Suppressor macrophage treated with lipopolysaccharide for 4 hours (primary cell): ENCODE results near the gene TAS2R43.
A peak's percentile ranks its signal among the peaks of the same experiment; 100 is the strongest.
"Not testable (repeated sequence)": the region's sequence is repeated elsewhere in the genome, so short reads cannot be mapped to it uniquely, and the experiment has no call there.

Experiments used
- DNase-seq: peaks from one replicate; pipeline ENCODE4 v3.0.0-alpha.2; 2020

TAS2R43 gene, protein sequence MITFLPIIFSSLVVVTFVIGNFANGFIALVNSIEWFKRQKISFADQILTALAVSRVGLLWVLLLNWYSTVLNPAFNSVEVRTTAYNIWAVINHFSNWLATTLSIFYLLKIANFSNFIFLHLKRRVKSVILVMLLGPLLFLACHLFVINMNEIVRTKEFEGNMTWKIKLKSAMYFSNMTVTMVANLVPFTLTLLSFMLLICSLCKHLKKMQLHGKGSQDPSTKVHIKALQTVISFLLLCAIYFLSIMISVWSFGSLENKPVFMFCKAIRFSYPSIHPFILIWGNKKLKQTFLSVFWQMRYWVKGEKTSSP

DNA sequence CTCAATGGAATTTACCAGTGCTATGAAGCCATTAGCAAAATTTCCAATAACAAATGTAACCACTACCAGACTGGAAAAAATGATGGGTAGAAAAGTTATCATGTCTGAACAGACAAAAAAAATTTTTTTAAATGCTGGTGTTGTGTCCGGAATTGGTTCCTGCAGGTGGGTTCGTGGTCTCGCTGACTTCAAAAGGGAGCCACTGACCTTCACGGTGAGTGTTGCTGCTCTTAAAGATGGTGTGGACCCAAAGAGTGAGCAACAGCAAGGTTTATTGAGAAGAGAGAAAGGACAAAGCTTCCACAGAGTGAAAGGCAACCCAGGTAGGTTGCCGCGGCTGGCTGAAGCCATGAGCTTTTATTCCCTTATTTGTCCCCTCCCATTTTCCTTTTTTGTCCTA lies at the start of gene TAS2R43:
TSS of gene TAS2R43 (minus strand) at position 186 of the 400 bp plus-strand sequence. CDS start at position 102, 84 bp downstream.
- DNase-seq, result no peak

DNA sequence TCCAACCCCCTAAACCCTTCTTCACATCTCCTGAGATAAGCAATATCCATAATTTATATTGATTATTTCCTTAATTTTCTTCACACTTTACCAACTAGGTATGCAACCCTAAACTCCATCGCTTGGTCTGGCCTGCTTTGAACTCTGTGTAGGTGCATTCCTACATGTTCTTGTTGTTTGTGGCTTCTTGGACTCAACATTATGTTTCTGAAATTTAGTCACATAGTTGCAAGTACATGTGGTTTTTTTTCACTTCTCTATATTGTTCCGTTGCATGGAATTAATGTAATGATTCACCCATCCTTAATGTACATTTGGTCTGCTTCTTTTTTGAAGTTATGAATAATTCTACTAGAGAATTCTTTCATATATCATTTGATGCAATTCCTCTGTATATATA lies 44.0 kb upstream of the TAS2R43 start:
- DNase-seq, result peak; percentile 15

DNA sequence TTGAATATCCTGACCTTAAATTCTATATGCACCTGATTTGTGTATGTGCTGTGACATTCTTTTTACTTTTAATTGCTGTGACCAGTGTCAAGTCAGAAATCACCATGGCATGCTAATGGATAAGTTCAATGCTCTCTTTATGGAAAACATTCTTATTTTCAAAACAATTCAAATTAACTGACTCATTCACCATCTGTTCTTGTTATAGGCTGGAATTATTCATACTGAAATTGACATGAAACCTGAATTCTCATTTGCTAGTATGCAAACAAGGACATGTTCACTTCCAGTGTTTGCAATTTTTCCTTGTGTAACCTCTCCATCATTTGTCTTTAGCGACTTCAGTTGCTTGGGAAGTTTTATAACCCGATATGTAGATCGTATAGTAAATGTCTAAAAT lies 42.2 kb upstream of the TAS2R43 start, which contains the start of gene TAS2R30:
TSS of gene TAS2R30 (minus strand) at position 340 of the 400 bp plus-strand sequence. CDS start 400 bp downstream, outside the sequence.
- DNase-seq, result no peak

DNA sequence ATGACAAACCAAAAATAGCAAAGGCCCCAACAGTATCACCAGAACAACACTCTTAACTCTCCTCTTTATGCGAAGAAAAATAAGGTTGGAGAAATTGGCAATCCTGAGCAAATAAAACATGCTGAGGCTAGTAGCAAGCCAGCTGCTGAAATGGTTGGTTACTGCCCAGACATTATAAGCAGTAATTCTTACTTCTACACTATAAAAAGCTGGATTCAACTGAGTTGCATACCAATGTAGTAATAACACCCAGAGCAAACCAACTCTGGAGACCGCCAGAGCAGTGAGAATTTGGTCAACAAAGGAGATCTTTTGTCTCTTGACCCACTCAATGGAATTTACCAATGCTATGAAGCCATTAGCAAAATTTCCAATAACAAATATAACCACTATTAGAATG lies 41.7 kb upstream of the TAS2R43 start:
- no peak for DNase-seq

DNA sequence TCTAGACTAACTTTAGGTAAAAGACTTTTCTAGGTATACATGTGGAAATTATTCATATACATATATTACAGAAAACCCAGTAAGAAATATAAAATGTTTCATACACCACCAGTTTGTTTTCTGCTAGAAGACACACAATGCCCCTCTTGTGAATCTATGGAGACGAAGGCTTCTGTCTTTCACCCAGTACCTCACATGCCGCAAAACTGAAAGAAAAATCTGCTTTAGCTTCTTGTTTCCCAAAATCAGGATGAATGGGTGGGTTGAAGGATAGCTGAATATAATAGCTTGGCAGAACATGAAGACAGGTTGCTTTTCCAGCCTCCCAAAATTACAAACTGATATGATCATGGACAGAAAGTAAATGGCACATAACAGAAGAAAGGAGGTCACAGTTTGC lies 41.0 kb upstream of the TAS2R43 start:
- no peak for DNase-seq

DNA sequence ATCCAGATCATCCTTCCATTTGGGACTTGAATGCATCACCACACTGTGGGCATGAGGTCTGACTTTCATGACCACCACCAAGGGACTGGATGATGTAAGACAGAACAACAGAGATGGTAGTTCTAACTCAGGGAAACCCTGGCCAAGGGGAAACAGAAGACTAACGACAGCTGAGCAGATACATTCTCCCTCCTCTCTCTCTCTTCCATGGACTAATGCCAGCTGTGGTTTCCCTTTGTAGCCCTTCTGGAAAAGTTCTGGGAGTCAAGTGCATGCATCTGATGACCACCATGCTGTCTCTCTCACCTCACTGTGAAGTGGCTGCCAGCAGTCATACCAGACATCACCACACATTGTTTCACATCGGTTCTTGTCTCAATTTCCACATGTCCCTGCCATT lies 38.9 kb upstream of the TAS2R43 start:
- no peak for DNase-seq

DNA sequence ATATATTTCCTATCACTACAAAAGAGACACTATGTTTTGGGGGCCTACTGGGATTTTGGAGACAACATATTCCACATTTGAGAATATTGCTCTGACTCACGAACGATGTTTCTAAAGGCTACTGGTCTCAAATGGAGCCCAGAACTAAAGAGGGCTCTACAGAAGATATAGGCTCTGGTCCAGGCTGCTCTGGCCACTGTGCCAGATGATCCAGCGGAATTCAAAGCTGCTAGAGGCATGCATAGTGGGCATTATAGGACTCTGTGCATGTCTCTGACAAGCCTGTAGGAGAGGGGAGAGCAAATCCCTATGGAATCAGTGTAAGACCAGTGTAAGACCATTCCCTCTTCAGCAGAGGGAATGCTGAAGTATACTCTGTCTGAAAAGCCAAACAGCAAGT lies 38.3 kb upstream of the TAS2R43 start:
- no peak for DNase-seq

DNA sequence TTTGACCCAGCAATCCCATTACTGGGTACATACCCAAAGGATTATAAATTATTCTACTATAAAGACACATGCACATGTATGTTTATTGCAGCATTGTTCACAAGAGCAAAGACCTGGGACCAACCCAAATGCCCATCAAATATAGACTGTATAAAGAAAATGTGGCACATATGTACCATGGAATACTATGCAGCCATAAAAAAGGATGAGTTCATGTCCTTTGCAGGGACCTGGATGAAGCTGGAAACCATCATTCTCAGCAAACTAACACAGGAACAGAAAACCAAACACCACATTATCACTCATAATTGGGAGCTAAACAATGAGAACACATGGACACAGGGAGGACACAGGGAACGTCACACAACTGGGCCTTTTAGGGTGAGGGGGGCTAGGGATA lies 22.0 kb upstream of the TAS2R43 start:
- not testable (repeated sequence) for DNase-seq

DNA sequence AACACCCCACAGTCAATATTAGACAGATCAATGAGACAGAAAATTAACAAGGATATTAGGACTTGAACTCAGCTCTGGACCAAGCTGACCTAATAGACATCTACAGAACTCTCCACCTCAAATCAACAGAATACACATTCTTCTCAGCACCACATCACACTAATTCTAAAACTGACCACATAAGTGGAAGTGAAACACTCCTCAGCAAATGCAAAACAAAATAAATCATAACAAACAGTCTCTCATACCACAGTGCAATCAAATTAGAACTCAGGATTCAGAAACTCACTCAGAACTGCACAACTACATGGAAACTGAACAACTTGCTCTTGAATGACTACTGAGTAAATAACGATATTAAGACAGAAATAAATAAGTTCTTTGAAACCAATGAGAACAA lies 19.1 kb upstream of the TAS2R43 start:
- not testable (repeated sequence) for DNase-seq

DNA sequence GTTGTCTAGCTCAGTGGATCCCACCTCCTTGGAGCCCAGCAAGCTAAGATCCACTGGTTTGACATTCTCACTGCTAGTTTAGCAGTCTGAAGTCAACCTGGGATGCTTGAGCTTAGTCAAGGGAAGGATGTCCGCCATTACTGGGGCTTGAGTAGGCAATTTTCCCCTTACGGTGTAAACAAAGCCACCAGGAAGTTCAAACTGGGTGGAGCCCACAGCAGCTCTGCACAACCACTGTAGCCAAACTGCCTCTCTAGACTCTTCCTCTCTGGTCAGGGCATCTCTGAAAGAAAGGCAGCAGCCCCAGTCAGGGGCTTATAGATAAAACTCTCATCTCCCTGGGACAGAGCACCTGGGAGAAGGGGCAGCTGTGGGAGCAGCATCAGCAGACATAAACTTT lies 16.7 kb upstream of the TAS2R43 start:
- no peak for DNase-seq

DNA sequence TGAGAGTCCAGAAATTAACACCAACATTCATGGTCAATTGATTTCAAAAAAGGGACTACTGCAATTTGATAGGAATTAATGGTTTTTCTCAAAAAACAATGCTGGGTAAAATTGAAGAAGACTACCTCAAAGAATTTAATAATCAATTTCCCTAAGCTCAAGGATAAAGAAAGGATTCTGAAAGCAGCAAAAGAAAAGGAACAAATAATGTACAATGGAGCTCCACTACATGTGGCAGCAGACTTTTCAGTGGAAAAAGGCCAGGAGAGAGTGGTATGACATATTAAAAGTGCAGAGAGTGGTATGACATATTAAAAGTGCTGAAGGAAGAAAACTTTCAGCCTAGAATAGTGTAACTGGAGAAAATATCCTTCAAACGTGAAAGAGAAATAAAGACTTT lies 15.6 kb upstream of the TAS2R43 start:
- no peak for DNase-seq

DNA sequence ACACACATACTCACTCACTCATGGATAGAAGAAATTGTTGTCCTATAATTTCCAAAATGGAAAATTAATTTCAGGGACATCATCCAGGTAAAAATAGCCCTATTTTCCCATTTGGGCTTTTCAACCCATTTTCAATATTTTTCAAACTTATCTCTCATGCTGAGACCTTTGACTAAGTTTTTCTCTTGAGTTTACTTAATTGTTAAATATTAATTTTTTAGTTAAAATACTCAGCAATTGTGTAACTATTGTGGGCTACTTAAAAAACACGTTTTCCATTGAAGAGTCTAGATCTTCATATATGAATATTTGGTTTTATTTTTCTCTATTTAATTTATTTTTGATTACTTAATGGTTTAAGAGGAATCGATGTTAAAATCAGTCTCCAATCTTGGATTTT lies 14.2 kb upstream of the TAS2R43 start:
- DNase-seq, result no peak

DNA sequence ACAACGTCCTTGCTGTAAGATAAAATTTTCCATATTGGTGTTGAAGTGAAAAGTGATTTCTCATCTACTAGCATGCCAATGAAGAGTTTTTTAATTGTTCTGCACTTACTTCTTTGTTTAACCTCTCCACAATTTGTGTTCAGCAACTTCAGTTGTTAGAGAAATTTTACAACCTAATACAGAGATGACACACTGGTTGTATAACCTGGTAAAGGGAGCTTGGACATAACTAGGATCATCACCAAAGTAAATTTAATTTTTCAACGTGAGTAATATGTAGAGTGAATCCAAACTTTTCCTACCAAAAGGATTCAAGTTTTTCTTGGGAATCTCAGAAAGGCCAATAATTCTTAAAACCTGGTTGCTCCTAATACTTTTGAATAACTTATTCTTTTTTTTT lies 13.4 kb upstream of the TAS2R43 start:
- DNase-seq, result no peak

DNA sequence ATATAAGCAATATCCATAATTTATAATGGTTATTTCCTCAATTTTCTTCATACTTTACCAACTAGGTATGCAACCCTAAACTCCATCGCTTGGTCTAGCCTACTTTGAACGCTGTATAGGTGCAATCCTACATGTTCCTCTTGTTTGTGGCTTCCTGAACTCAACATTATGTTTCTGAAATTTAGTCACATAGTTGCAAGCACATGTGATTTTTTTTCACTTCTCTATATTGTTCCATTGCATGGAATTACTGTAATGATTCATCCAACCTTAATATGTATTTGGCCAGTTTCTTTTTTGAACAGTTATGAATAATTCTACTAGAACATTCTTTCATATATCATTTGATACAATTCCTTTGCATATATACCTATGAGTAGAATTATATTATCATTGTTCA lies 2.8 kb upstream of the TAS2R43 start:
- DNase-seq, result not testable (repeated sequence)

DNA sequence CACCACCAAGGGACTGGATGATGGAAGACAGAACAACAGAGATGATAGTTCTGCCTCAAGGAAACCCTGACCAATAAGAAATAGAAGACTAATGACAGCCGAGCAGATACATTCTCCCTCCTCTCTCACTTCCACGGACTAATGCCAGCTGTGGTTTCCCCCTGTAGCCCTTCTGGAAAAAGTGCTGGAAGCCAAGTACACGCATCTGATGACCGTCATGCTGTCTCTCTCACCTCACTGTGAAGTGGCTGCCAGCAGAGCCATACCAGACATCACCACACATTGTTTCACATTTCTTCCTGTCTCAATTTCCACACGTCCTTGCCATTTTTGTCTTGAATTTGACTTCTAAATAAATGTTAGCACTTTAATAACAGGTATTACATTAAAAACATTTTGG lies 2.9 kb downstream of the TAS2R43 start:
- no peak for DNase-seq

DNA sequence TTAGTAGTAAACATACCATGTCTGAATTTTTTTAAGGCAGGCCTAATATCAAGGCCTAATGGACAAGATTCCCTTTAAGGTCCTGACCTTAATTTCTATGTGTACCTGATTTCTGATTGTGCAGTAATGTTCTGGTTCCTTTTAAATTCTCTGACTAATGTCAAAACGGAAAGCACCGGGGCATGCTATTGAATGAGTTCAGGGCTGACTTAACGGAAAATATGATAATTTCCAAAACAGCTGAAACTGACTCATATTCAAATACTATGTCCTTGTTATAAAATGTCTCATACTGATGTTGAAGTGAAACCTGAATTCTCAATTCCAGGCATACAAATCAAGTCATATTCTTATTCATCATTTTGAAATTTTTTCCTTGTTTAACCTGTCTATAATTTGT lies 6.7 kb downstream of the TAS2R43 start:
- DNase-seq, result peak; percentile 70

DNA sequence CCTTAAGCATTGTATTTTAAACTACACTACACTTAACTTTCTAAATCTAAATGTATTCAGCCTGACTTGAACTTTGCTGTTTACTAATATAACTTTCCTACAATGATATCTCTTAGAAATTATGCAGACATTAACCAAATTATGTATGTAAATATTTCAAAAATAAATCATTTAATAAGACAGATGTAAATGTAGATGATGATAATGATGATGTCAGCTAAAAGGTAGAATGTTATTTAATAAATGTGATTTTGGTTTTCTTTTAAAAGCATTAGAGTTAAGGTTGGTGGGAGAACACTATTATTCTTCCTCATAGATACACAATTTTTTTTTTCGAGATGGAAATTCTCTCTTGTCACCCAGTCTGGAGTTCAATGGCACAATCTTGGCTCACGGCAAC lies 10.1 kb downstream of the TAS2R43 start:
- no peak for DNase-seq

DNA sequence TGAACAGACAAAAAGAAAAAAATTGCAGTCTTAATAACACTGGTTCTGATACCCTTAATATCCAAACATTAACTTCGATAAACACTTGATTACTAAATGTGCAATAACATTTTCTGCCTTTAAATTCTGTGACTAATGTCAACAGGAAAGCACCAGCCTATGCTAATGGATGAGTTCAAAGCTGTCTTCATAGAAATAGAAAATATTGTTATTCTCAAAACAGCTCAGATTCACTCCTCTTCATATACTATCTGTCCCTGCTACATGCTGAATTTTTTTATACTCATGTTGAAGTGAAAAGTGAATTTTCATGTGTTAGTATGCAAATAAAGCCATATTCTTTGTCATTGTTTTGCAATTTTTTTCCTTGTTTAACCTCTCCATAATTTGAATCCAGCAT lies 13.9 kb downstream of the TAS2R43 start:
- DNase-seq, result no peak

DNA sequence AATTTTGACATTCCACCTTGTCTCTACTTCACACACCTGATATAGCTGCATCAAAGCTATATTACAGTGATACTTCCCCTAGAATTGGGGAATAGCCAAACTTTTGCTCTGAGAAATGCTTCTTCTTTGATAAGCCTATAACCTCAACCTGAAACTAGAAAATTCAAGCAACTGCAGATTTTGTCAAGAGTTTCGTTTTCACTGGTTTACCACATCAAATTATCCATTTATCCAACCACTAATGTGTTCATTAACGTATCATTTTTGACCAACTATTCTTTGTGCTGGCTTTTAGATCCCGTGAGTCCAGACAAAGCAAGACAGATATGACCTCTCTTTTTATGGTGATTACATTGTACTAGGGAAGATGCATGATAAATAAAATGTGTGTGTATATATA lies 16.5 kb downstream of the TAS2R43 start:
- no peak for DNase-seq

DNA sequence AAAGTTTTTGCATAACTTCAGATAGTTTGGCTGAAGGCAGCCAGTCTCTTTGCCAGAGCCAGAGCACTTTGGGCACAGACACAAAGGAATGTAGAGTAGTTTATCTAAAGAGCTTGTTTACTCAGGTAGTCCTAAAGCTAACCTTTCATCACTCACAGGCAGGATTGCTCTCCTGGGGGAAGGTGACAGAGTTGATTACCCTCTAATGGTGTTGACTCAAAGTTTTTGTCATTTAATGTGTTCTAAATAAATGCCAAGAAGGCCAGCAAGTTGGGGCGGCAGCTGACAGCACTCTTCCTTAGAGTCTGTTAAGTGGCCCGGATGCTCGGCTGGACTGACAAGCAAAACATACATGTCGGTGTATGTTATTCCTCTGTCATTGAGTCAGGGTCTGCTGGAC lies 20.7 kb downstream of the TAS2R43 start:
- no peak for DNase-seq

DNA sequence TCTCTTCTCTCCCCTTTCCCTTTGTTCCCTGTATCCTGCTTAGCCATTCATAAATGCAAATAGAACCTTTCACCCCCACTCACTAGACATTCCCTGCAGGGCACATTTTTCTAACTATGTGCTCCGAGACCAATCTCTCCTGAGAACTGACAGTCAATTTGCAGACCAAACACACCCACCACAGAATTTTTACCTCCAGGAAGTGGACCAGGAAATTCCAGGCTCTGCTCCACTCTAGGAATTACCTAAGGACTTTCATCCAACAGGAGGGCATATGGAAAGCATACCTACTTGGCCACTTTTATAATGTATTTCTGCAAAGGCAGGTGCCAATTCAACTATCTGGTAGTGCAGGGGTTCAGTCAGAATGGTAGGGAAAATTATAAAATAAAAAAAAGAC lies 21.1 kb downstream of the TAS2R43 start:
- DNase-seq, result no peak

DNA sequence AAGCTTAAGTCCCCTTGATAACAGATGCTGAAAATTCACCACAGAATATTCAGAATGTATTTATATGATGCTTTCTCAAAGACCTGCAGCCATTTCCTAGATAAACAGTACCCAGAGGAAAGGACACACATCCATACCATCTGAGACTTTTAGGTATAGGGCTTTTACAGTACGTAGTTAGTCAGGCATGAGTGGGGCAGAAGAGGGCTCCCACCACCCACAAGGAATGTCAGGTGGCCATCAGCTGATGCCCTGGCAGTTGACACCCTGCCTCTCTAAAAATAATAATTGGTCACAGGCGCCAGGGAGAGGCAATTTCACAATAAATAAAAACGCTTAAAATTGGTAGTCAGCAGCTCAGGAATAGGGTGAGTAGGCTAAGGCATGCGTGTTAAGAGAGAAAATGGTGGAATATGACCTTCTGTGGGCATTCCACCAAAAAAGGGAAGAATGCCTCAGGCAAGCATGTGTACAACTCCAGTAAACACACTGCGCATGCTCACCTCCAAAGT lies 22.2 kb downstream of the TAS2R43 start:
- peak; percentile 7 for DNase-seq

DNA sequence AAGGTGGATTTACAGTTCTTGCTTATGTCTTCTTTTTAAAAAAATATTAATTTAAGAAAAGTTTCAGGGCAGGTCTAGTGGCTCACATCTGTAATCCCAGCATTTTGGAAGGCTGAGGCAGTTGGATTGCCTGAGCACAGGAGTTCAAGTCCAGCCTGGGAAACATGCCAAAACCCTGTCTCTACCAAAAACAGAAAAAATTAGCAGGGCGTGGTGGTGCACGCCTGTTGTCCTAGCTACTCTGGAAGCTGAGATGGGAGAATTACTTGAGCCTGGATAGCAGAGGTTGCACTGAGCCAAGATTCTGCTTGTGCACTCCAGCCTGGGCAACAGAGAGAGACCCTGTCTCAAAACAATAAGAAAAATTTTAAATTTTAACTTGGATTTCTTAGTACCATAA lies 24.6 kb downstream of the TAS2R43 start:
- no peak for DNase-seq

DNA sequence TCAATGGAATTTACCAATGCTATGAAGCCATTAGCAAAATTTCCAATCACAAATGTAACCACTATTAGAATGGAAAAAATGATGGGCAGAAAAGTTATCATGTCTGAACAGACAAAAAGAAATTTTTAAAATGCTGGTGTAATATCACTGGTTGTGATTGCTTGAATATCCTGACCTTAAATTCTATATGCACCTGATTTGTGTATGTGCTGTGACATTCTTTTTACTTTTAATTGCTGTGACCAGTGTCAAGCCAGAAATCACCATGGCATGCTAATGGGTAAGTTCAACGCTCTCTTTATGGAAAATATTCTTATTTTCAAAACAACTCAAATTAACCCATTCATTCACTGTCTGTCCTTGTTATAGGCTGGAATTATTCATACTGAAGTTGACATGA lies 29.9 kb downstream of the TAS2R43 start, which contains the start of gene TAS2R46:
TSS of gene TAS2R46 (minus strand) at position 101 of the 400 bp plus-strand sequence. CDS start at position 101, 0 bp downstream.
- DNase-seq, result not testable (repeated sequence)

DNA sequence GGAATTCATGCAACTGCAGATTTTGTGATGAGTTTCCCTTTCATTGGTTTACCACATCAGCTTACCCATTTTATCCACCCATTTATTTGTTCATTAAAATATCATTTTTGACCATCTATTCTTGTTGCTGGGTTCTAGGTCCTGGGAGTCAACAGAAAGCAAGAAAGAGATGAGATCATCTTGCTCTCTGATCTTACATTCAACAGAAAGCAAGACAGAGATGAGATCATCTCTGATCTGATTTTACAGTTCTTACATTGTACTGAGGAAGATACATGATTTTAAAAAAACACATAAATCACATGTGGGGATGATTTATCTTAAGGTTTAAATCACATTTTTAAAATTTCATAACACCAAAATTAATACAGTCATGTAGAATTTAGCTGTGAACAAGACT lies 32.3 kb downstream of the TAS2R43 start:
- DNase-seq, result peak; percentile 35
